Esophagus squamous epithelium (tissue), 4 donors: Measurements from ENCODE around the gene LDB2.

ENCODE experiments used
- CTCF ChIP-seq, 6 experiments: fragments of 450-650 bp in 4 of 6; fragments of 200-600 bp in 2 of 6; sonication (generic) in 2 of 6; IDR thresholded peaks; one replicate each; pipeline ENCODE4 v1.5.1; 2016 to 2019; ENCODE audit warnings: antibody characterized with exemption in 6 of 6, mild to moderate bottlenecking in 4 of 6, moderate library complexity in 4 of 6
- POLR2A ChIP-seq, 4 donors: fragments of 450-650 bp; IDR thresholded peaks; one replicate each; pipeline ENCODE4 v1.6.1; 2017; ENCODE audit warnings: antibody characterized with exemption in 4 of 4, mild to moderate bottlenecking in 4 of 4, moderate library complexity in 3 of 4

DNA sequence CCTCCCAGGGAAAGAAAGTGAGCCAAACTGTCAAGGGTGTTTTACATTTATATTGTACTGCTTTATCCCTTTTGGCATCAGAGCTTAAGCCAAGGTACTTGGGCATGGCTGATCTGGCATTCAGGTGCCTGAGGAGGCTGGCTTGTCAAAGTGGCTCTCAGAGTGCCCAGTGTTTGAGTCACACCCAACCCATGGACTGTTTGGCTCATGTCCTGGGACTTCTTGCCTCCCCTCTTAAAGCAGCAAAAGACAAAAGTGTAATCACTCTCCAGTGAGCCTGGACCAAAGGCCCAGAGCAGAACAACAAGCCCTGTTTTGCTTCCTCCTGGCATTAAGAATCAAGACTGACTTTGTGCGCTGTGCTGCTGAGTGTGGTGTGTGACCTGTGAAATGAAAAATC, 360.5 kb downstream of the LDB2 start:
- TF ChIP-seq CTCF (IDR thresholded peaks at IDR 0.05) (no peak), POLR2A (IDR thresholded peaks at IDR 0.05) (no peak)
